ENCODE measurements around the gene BCL2L13.

The BCL2L13 gene

DNA sequence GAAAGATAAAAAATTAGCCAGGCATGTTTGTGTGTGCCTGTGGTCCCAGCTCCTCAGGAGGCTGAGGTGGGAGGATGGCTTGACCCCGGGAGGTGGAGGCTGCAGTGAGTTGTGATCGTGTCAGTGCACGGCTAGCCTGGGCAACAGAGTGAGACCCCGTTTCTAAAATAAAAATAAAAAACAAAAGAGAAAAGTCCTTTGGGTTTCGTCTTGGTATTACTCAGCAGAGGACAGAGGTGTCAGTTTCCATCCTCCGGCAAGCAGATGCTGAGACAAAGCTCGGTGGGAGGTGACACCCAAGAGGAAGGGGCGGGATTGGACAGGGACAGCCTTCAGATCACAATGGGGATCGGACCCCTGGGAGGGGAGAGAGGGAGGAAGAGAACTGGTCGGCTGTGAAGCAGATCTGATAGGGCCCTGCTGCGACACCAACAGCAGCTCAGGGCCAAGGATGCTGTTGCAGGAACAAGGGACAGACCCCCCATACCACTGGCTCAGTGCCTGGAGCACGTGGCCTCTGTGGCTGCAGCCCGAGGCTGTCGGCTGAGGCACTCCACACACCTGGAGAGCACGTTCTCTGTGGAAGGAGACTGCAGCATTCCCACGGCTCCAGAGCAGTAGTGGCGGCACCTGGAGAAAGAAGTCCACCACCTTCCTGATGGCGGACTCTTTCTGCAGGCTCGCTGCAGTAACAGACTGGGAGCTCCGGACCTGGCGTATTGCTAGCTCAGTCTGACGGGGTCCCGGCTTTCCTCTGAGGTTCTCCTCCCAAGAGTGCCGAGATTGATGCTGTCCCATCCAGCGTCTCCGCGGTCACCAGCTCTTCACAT is 140.9 kb downstream of the BCL2L13 start:
- DNase-seq (ENCODE audit: low read depth, low spot score) = no peak

DNA sequence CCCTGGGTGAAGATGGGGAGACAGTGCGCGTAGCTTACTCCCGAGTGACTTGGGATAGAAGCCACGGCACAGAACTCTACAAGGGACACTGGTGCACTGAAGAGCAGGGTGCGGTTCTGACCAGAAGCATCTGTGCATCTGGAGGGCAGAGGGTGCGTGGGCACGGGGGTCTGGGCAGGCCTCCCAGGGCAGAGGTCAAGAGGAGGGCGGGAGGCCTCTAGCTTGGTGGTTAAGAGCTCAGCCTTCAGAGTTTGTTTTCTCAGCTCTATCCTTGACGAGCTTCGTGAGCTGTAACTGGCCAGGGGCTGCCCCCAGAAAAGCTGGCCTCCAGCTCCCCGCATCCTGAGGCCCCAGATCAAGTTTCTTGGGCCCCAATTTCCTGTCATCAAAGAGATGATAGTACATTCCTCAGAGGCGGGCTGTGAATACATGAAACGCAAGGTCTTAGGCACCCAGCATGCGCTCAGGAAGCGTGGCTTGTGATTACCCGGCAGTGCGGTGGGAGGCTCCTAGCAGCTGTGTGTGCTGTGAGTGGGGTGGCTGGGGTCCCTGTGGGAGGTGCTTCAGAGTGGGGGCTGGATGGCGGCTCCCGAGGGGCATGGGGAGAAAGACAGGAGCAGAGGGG is 141.7 kb downstream of the BCL2L13 start:
- no peak for DNase-seq (ENCODE audit: low read depth, low spot score)

Measured in iPS DF 19.7 (cell line).